Suprapubic skin (tissue), 3 donors: ENCODE measurements around the gene HIP1.

Source experiments
- POLR2A ChIP-seq, 2 donors: fragments of 450-650 bp; IDR thresholded peaks; one replicate each; pipeline ENCODE4 v1.6.1; 2017; ENCODE audit warnings: antibody characterized with exemption in 2 of 2, mild to moderate bottlenecking in 2 of 2, moderate library complexity in 2 of 2
- TF ChIP-seq, protein P1 (sequence below), 2 donors: fragments of 200-600 bp in 1 of 2; fragments of 450-650 bp in 1 of 2; sonication (generic) in 1 of 2; IDR thresholded peaks; one replicate each; pipeline ENCODE4 v1.5.1; 2016 to 2019; ENCODE audit warnings: antibody characterized with exemption in 2 of 2, mild to moderate bottlenecking in 1 of 2, moderate library complexity in 1 of 2

DNA sequence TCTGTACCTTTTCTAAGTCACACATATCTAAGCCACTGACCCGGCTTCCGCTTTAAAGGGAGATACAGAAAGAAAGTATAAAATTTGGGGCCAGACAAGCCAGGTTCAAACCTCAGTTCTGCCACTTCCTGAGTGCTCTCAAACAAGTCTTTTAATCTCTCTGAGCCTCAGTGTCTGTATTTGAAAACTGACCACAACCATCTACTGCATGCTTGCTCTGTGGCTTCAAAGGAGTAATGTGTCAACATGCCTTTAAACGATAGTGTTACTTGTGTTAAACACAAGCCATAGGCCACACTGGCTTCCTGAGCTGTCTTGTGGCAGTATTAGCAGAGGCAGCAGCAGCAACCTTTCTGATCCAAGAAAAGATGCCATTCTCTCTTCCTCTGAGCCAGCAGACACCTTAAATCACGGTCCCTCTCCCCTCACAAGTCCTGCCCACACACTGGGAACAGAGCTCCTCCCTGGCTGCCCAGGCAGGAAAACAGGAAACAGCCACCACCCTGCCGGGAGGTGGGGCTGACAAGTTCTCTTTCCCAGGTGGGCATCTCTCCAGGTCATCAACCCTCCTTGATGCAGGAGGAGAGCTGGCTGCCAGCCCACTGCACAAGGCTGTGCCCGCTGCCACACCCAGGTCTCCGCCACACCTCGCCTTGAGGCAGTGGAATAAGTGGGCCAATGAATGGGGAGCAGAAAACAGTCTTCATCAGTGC is 10.7 kb downstream of the HIP1 start:
- no peak for TF ChIP-seq POLR2A (IDR thresholded peaks at IDR 0.05)
- TF ChIP-seq, protein P1, sequence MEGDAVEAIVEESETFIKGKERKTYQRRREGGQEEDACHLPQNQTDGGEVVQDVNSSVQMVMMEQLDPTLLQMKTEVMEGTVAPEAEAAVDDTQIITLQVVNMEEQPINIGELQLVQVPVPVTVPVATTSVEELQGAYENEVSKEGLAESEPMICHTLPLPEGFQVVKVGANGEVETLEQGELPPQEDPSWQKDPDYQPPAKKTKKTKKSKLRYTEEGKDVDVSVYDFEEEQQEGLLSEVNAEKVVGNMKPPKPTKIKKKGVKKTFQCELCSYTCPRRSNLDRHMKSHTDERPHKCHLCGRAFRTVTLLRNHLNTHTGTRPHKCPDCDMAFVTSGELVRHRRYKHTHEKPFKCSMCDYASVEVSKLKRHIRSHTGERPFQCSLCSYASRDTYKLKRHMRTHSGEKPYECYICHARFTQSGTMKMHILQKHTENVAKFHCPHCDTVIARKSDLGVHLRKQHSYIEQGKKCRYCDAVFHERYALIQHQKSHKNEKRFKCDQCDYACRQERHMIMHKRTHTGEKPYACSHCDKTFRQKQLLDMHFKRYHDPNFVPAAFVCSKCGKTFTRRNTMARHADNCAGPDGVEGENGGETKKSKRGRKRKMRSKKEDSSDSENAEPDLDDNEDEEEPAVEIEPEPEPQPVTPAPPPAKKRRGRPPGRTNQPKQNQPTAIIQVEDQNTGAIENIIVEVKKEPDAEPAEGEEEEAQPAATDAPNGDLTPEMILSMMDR (IDR thresholded peaks at IDR 0.05) = no peak
